ENCODE measurements around the gene P2RY6. TPM values are rescaled to one million over a fixed set of nuclear protein-coding genes. Genes with fewer than 3 reads are reported as not detected.

P2RY6 gene
- total RNA-seq, 1 donor from 2014 or later = 3.0 TPM

- H3K4me1 Mint-ChIP-seq (ENCODE audit: unreplicated experiment) = peaks cover 30% of the 10 kb centered on the region
- no peak for DNase-seq (ENCODE audit: extremely low spot score, unreplicated experiment)
- peak overlapping the region; percentile 96 for H3K27ac Mint-ChIP-seq
- H3K27me3 Mint-ChIP-seq = peaks cover 3% of the 10 kb centered on the region
- H3K36me3 Mint-ChIP-seq = no peaks in the 10 kb centered on the region
- no peak overlapping the region for H3K4me3 Mint-ChIP-seq
- no peaks in the 10 kb centered on the region for H3K9me3 Mint-ChIP-seq
- TF ChIP-seq, protein P1, sequence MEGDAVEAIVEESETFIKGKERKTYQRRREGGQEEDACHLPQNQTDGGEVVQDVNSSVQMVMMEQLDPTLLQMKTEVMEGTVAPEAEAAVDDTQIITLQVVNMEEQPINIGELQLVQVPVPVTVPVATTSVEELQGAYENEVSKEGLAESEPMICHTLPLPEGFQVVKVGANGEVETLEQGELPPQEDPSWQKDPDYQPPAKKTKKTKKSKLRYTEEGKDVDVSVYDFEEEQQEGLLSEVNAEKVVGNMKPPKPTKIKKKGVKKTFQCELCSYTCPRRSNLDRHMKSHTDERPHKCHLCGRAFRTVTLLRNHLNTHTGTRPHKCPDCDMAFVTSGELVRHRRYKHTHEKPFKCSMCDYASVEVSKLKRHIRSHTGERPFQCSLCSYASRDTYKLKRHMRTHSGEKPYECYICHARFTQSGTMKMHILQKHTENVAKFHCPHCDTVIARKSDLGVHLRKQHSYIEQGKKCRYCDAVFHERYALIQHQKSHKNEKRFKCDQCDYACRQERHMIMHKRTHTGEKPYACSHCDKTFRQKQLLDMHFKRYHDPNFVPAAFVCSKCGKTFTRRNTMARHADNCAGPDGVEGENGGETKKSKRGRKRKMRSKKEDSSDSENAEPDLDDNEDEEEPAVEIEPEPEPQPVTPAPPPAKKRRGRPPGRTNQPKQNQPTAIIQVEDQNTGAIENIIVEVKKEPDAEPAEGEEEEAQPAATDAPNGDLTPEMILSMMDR (conservative IDR thresholded peaks at IDR 0.05) = no peak
These were observed 16.2 kb downstream of the P2RY6 start for GRCh38 chr11:73288192-73288872.

DNA sequence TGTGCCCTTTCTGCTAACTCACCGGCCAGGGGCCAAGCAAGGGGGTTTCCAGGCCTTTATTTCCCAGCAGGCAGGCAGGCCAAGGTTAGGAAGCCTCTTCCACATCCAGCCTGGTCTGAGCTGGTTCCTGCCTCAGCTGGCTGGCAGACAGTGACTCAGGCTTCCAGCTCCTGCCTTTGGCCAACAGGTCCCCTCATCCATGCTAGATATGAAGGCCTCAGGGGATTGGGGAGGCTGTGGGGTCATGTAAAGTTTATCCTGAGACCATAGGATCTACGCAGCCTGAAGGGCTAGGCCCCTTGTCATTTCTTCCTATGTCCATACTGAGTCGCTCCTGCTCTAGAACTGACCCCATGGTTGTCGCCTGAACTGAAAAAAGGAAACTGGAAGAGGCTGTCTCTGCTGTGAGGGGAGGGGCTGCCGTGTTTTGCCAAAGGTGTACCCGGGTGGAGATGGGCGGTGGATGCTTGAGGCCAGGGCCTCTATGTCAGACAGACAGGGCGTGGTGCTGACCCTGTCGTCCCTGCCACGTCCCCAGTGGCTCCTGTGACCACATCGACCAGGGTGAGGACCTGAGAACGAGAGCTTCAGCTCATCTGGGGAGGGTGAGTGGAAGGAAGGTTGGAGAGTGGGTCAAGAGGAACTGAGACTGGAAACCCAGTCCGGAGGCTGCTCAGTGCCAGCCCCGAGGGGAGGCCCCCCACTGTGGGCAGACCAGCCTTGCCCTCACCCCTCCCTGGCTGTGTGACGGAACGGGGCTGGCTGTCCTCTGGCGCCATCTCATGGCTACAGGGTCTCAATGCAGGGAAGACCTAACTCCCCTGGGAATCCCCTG is 17.0 kb downstream of the P2RY6 start:
- DNase-seq (ENCODE audit: extremely low spot score, unreplicated experiment) = no peak
- Mint-ChIP-seq H3K4me1 (ENCODE audit: unreplicated experiment) (peaks cover 24% of the 10 kb centered on the region), H3K27ac (peak overlapping the region; percentile 96), H3K27me3 (peaks cover 3% of the 10 kb centered on the region), H3K4me3 (peak overlapping the region; percentile 71), H3K36me3 (no peaks in the 10 kb centered on the region), H3K9me3 (no peaks in the 10 kb centered on the region)
- TF ChIP-seq, protein P1 (conservative IDR thresholded peaks at IDR 0.05) = peak; percentile 95

DNA sequence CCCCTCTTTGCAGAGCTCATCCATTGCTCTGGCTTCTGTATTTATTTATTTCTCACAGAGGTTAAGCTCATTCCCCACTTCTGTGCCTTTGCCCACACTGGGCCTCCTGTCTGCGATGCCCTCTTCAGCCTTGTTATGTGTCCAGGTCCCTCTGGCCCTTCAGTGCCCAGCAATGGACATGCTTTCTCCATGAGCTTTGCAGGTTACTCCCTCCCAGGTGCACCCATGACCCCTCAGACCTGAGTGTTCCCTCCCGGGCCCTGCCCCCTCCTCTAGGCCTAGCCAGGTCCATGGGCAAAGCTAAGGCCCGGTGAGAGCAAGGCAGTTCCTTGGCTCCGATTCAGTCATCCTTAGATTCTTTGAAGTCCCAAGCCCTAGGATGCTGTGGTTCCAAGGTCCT is 18.4 kb downstream of the P2RY6 start:
- TF ChIP-seq, protein P1 (conservative IDR thresholded peaks at IDR 0.05) = no peak
- H3K27me3 Mint-ChIP-seq = peaks cover 3% of the 10 kb centered on the region
- no peak overlapping the region for H3K4me3 Mint-ChIP-seq
- DNase-seq (ENCODE audit: extremely low spot score, unreplicated experiment) = no peak
- no peaks in the 10 kb centered on the region for H3K9me3 Mint-ChIP-seq
- H3K36me3 Mint-ChIP-seq = no peaks in the 10 kb centered on the region
- H3K4me1 Mint-ChIP-seq (ENCODE audit: unreplicated experiment) = peaks cover 24% of the 10 kb centered on the region
- H3K27ac Mint-ChIP-seq = no peak overlapping the region

- Mint-ChIP-seq H3K36me3 (no peaks in the 10 kb centered on the region), H3K27ac (no peak overlapping the region), H3K9me3 (no peaks in the 10 kb centered on the region), H3K27me3 (peaks cover 3% of the 10 kb centered on the region), H3K4me3 (no peak overlapping the region), H3K4me1 (ENCODE audit: unreplicated experiment) (peaks cover 24% of the 10 kb centered on the region)
- TF ChIP-seq, protein P1 (conservative IDR thresholded peaks at IDR 0.05) = no peak
- DNase-seq (ENCODE audit: extremely low spot score, unreplicated experiment) = no peak
These were observed 19.1 kb downstream of the P2RY6 start for GRCh38 chr11:73291196-73291595.

GRCh38 chr11:73291781-73292524 is 19.8 kb downstream of the P2RY6 start:
- H3K9me3 Mint-ChIP-seq = no peaks in the 10 kb centered on the region

More at GRCh38 chr11:73291781-73292524, 19.8 kb downstream of the P2RY6 start:
- H3K4me3 Mint-ChIP-seq = no peak overlapping the region
- no peak overlapping the region for H3K27ac Mint-ChIP-seq
- H3K4me1 Mint-ChIP-seq (ENCODE audit: unreplicated experiment) = peaks cover 19% of the 10 kb centered on the region
- TF ChIP-seq, protein P1 (conservative IDR thresholded peaks at IDR 0.05) = no peak
- H3K27me3 Mint-ChIP-seq = peaks cover 3% of the 10 kb centered on the region
- no peak for DNase-seq (ENCODE audit: extremely low spot score, unreplicated experiment)
- no peaks in the 10 kb centered on the region for H3K36me3 Mint-ChIP-seq
